WTC11 (cell line): ENCODE results near the gene PAPPA2.

ENCODE experiments used
- ATF1 ChIP-seq: sonication (generic); formaldehyde crosslinking; IDR thresholded peaks from 2 replicates; pipeline ENCODE4 v1.8.1; 2023; ENCODE audit warnings: mild to moderate bottlenecking, moderate library complexity, missing genetic modification reagents
- FOXP1 ChIP-seq: sonication (generic); formaldehyde crosslinking; IDR thresholded peaks from 2 replicates; pipeline ENCODE4 v1.8.0; 2022; ENCODE audit warnings: missing genetic modification reagents, mild to moderate bottlenecking, moderate library complexity, borderline replicate concordance
- JUN ChIP-seq: sonication (generic); formaldehyde crosslinking; IDR thresholded peaks from 2 replicates; pipeline ENCODE4 v1.8.0; 2023; ENCODE audit warnings: mild to moderate bottlenecking, missing genetic modification reagents
- SMAD3 ChIP-seq: sonication (generic); formaldehyde crosslinking; IDR thresholded peaks from 2 replicates; pipeline ENCODE4 v1.8.0; 2022; ENCODE audit warnings: missing genetic modification reagents, mild to moderate bottlenecking, borderline replicate concordance
- SOX15 ChIP-seq: fragments of 250-450 bp; sonication (Bioruptor Pico); IDR thresholded peaks from 2 replicates; pipeline ENCODE4 v1.9.0; 2021; ENCODE audit warnings: mild to moderate bottlenecking
- SP1 ChIP-seq: sonication (generic); formaldehyde crosslinking; conservative IDR thresholded peaks from 2 replicates; pipeline ENCODE4 v1.8.1; 2022; ENCODE audit warnings: missing genetic modification reagents
- TCF7 ChIP-seq: sonication (generic); formaldehyde crosslinking; IDR thresholded peaks from 2 replicates; pipeline ENCODE4 v1.8.0; 2022; ENCODE audit warnings: mild to moderate bottlenecking, low read depth, missing genetic modification reagents, moderate library complexity
- ZBTB21 ChIP-seq: sonication (generic); formaldehyde crosslinking; IDR thresholded peaks from 2 replicates; pipeline ENCODE4 v1.8.1; 2023; ENCODE audit warnings: mild to moderate bottlenecking, missing genetic modification reagents, borderline replicate concordance
- TF ChIP-seq, protein P1 (sequence below): fragments of 200-600 bp; IDR thresholded peaks from 2 replicates; pipeline ENCODE4 v1.8.0; 2022; ENCODE audit warnings: antibody characterized with exemption
- TF ChIP-seq, protein P2 (sequence below): sonication (generic); formaldehyde crosslinking; IDR thresholded peaks from 2 replicates; pipeline ENCODE4 v1.8.0; 2022; ENCODE audit warnings: mild to moderate bottlenecking, missing genetic modification reagents
- TF ChIP-seq, protein P3 (sequence below): sonication (generic); formaldehyde crosslinking; IDR thresholded peaks from 2 replicates; pipeline ENCODE4 v1.8.0; 2023; ENCODE audit warnings: missing genetic modification reagents
- TF ChIP-seq, protein P4 (sequence below): sonication (generic); formaldehyde crosslinking; IDR thresholded peaks from 2 replicates; pipeline ENCODE4 v1.8.1; 2022; ENCODE audit warnings: mild to moderate bottlenecking, moderate library complexity, missing genetic modification reagents
- TF ChIP-seq, protein P5 (sequence below): fragments of 250-450 bp; sonication (Bioruptor Pico); IDR thresholded peaks from 2 replicates; pipeline ENCODE4 v2.1.2; 2022; ENCODE audit warnings: mild to moderate bottlenecking, moderate library complexity
- TF ChIP-seq, protein P6 (sequence below): sonication (generic); formaldehyde crosslinking; IDR thresholded peaks from 2 replicates; pipeline ENCODE4 v1.8.1; 2022; ENCODE audit warnings: low read depth, missing genetic modification reagents, borderline replicate concordance

DNA sequence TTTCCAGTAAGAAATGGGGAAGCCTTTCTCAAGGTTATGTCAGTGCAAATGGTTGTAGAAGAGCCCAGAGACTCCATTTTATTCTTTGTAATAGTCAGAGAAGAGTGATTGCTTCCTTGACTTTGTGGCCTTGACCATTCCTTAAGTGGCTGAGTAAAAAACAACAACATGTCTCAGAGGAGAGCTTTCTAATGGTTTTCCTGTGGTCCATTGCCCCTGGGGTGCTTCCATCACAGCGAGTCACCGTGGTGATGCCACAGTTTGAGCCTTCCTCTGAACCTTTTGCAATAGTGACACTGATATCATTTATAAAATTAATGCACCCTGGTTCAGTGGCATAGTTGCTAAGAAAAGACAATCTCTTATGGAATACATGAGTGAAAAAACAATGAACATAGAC lies 38.6 kb downstream of the PAPPA2 start:
- TF ChIP-seq, protein P1, sequence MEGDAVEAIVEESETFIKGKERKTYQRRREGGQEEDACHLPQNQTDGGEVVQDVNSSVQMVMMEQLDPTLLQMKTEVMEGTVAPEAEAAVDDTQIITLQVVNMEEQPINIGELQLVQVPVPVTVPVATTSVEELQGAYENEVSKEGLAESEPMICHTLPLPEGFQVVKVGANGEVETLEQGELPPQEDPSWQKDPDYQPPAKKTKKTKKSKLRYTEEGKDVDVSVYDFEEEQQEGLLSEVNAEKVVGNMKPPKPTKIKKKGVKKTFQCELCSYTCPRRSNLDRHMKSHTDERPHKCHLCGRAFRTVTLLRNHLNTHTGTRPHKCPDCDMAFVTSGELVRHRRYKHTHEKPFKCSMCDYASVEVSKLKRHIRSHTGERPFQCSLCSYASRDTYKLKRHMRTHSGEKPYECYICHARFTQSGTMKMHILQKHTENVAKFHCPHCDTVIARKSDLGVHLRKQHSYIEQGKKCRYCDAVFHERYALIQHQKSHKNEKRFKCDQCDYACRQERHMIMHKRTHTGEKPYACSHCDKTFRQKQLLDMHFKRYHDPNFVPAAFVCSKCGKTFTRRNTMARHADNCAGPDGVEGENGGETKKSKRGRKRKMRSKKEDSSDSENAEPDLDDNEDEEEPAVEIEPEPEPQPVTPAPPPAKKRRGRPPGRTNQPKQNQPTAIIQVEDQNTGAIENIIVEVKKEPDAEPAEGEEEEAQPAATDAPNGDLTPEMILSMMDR, result no peak
- TF ChIP-seq SMAD3 (CRISPR knock-in tag) (no peak), ATF1 (CRISPR knock-in tag) (no peak), FOXP1 (CRISPR knock-in tag) (no peak), SP1 (no peak), SOX15 (CRISPR knock-in tag) (no peak), TCF7 (CRISPR knock-in tag) (no peak), ZBTB21 (no peak), JUN (CRISPR knock-in tag) (no peak)
- TF ChIP-seq, protein P2, sequence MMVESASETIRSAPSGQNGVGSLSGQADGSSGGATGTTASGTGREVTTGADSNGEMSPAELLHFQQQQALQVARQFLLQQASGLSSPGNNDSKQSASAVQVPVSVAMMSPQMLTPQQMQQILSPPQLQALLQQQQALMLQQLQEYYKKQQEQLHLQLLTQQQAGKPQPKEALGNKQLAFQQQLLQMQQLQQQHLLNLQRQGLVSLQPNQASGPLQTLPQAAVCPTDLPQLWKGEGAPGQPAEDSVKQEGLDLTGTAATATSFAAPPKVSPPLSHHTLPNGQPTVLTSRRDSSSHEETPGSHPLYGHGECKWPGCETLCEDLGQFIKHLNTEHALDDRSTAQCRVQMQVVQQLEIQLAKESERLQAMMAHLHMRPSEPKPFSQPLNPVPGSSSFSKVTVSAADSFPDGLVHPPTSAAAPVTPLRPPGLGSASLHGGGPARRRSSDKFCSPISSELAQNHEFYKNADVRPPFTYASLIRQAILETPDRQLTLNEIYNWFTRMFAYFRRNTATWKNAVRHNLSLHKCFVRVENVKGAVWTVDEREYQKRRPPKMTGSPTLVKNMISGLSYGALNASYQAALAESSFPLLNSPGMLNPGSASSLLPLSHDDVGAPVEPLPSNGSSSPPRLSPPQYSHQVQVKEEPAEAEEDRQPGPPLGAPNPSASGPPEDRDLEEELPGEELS (CRISPR knock-in tag), result no peak
- TF ChIP-seq, protein P3, sequence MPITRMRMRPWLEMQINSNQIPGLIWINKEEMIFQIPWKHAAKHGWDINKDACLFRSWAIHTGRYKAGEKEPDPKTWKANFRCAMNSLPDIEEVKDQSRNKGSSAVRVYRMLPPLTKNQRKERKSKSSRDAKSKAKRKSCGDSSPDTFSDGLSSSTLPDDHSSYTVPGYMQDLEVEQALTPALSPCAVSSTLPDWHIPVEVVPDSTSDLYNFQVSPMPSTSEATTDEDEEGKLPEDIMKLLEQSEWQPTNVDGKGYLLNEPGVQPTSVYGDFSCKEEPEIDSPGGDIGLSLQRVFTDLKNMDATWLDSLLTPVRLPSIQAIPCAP, result no peak
- TF ChIP-seq, protein P4, sequence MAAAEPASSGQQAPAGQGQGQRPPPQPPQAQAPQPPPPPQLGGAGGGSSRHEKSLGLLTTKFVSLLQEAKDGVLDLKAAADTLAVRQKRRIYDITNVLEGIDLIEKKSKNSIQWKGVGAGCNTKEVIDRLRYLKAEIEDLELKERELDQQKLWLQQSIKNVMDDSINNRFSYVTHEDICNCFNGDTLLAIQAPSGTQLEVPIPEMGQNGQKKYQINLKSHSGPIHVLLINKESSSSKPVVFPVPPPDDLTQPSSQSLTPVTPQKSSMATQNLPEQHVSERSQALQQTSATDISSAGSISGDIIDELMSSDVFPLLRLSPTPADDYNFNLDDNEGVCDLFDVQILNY (CRISPR knock-in tag), result no peak
- TF ChIP-seq, protein P5, sequence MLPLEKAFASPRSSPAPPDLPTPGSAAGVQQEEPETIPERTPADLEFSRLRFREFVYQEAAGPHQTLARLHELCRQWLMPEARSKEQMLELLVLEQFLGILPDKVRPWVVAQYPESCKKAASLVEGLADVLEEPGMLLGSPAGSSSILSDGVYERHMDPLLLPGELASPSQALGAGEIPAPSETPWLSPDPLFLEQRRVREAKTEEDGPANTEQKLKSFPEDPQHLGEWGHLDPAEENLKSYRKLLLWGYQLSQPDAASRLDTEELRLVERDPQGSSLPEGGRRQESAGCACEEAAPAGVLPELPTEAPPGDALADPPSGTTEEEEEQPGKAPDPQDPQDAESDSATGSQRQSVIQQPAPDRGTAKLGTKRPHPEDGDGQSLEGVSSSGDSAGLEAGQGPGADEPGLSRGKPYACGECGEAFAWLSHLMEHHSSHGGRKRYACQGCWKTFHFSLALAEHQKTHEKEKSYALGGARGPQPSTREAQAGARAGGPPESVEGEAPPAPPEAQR (CRISPR knock-in tag), result no peak
- TF ChIP-seq, protein P6, sequence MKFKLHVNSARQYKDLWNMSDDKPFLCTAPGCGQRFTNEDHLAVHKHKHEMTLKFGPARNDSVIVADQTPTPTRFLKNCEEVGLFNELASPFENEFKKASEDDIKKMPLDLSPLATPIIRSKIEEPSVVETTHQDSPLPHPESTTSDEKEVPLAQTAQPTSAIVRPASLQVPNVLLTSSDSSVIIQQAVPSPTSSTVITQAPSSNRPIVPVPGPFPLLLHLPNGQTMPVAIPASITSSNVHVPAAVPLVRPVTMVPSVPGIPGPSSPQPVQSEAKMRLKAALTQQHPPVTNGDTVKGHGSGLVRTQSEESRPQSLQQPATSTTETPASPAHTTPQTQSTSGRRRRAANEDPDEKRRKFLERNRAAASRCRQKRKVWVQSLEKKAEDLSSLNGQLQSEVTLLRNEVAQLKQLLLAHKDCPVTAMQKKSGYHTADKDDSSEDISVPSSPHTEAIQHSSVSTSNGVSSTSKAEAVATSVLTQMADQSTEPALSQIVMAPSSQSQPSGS, result no peak
